ENCODE results near the gene LYRM2.
"Not testable (repeated sequence)": the region's sequence is repeated elsewhere in the genome, so short reads cannot be mapped to it uniquely, and the experiment has no call there.

LYRM2 gene

DNA sequence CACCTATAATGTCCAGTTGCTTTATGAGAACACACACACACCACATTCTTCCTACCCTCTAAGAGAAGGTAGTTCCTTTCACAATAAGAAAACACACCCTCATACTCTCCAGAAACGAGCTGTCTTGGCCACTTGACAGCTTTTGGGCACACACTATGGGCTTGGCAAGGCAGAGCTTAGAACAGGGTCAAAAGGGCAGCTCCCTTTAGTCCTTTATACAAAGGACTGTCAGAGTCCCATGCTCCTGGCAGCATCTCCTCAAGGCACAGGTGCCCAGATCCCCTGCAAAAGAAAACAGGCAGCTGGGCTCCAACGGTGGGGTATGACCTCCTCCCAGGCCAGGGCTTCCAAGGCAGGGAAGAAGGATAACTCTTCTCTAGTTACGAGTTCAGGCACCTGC lies 4.9 kb upstream of the LYRM2 start:
- DNase-seq, result no peak

- DNase-seq, result no peak
Observed at GRCh38 chr6:89642956-89643355, 4.4 kb upstream of the LYRM2 start.

GRCh38 chr6:89641581-89641980 lies 3.0 kb upstream of the LYRM2 start:
- DNase-seq, result not testable (repeated sequence)

DNA sequence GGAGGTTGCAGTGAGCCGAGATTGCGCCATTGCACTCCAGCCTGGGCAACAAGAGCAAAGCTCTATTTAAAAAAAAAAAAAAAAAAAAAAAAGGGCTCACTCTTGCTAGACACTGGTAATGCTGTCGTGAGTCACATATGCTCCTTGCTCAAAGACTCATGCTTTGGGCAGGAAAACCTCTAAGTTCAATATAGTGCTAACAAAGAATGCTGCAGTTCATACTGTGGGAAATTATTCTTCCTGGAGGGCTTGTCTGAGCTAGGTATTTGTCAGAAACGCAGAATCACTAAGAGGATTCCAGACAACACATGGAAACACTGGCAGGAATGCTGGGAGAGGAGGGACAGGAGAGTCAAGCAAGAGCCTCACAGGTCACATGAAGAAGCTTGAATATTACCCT lies 2.3 kb upstream of the LYRM2 start:
- DNase-seq, result no peak

DNA sequence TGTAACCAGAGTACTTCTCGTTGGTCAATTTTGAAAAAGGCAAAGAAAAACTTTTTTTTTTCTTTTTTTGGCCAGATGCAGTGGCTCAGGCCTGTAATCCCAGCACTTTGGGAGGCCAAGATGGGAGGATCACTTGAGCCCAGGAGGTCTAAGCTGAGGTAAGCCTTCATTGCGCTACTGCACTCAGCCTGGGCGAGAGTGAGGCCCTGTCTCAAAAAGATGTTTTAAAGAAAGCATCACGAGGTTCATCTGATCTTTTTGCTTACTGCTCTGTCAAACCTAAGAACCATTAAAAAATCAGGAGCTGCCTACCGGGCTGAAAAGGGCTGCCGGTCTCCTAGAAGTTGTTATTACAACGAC lies 607 bp downstream of the LYRM2 start:
- no peak for DNase-seq

GRCh38 chr6:89636412-89636811 lies 2.1 kb downstream of the LYRM2 start:
- not testable (repeated sequence) for DNase-seq

- no peak for DNase-seq
Observed at GRCh38 chr6:89630488-89630887, 8.1 kb downstream of the LYRM2 start.

- no peak for DNase-seq
Observed at GRCh38 chr6:89623749-89624148, 14.8 kb downstream of the LYRM2 start.

GRCh38 chr6:89619567-89619966 lies 19.0 kb downstream of the LYRM2 start:
- no peak for DNase-seq

GRCh38 chr6:89618026-89618425 lies 20.5 kb downstream of the LYRM2 start:
- no peak for DNase-seq

GRCh38 chr6:89616531-89616930 lies 22.0 kb downstream of the LYRM2 start:
- no peak for DNase-seq

GRCh38 chr6:89615882-89616281 lies 22.7 kb downstream of the LYRM2 start:
- no peak for DNase-seq

- no peak for DNase-seq
Observed at GRCh38 chr6:89613790-89614189, 24.8 kb downstream of the LYRM2 start.

GRCh38 chr6:89612121-89612520 lies 26.4 kb downstream of the LYRM2 start:
- DNase-seq, result no peak

GRCh38 chr6:89611666-89612065 lies 26.9 kb downstream of the LYRM2 start:
- no peak for DNase-seq

DNA sequence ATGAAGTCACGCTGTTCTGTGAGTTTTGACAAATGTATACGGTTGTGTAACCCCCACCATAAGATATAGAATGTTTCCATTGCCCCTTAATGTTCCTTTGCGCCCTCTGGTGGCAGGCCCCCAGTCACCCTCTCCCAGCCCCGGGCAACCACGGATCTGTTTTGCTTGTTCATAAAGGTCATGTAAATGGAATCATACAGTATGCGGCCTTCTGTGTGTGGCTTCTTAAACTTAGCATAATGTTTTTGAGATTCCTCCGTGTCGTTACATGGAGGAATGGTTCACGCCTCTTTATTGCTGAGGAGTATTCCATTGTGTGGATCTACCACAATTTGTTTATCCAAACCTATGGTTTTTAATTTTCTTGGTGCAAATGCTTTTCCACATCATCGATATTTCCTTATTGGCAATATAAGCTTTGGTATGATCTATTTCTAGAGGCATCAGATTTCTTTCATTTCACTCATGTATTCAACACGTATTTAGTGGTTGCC lies 28.4 kb downstream of the LYRM2 start:
- peak; percentile 77 for DNase-seq

GRCh38 chr6:89605861-89606260 lies 32.7 kb downstream of the LYRM2 start:
- DNase-seq, result no peak

DNA sequence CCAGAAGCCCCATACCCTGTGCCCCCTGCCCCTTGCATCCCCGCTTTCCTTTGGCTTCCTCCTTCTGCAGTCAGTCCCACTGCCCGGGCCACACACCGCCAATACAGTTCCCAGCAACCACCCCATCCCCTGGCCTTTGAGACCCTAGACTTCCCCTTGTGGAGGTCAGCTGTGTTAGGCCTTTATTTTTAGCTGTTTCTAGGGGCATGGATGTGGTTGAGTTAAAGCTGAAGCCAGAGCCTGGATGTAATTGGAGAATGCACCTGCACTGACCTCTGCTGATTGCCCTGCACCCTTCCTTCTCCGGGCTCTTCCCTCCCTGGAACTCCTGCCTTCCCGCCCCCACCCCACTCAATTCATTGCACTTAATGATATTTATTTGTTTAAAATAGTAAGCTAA lies 33.9 kb downstream of the LYRM2 start:
- DNase-seq, result no peak

GRCh38 chr6:89602166-89602565 lies 36.4 kb downstream of the LYRM2 start:
- no peak for DNase-seq

GRCh38 chr6:89599727-89600126 lies 38.8 kb downstream of the LYRM2 start:
- DNase-seq, result no peak

DNA sequence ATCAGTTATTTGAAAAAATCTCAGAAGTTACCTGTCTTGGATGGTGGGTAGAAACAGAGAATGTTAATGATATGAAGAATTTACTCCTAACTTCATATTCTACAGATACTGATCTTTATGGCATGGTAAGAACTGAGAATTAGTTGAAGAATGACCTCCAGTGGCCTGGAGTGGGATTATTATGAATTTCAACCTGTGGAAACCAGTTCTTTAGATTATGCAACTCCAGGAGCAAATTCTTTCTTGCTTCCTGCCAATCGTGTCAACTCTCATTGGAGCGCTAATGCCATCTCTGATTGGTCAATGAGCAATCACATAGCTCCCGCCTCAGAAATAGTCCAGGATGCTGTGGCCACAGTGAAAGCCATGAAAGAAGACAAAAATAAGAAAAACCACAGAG lies 40.6 kb downstream of the LYRM2 start:
- DNase-seq, result no peak

- no peak for DNase-seq
Observed at GRCh38 chr6:89597372-89597771, 41.2 kb downstream of the LYRM2 start.

- DNase-seq, result no peak
Observed at GRCh38 chr6:89596484-89596883, 42.1 kb downstream of the LYRM2 start.

DNA sequence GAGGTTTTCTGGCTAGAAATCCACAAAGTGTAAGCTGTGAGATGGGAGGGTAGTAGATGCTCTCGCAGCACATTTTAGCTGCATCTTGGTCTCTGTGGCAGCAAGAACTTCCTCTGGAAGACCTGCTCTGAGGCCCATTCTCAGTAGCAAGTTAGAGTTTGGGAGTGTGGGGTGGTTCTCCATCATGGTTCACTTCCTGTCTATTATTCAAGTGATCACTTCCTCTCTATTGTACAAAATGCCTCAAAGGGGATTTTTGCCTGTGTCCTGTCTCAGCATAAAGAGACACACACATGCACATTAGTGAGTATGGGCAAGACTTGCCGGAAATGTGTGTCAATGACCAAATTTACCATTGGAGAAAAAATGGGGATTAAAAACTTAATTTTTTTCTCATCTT lies 42.5 kb downstream of the LYRM2 start:
- peak; percentile 26 for DNase-seq

DNA sequence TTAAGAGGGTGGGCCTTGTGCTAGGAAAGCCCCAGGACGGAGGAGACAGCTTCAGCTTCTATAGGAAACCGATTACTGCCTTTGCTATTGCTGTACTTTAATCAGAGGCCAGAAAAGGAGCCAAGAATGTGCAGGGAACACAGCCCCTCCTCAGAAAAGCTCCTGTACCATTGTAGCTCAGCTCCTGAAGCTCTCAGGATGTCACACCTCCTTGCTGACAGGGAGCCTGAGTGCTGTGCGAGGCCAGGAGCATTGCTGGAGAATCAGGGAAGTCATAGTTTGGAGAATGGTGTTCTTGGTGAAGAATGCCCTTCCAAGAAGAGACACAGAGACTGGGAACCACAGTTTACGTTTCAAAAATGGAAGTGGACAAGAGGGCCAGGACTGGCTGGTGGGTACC lies 46.8 kb downstream of the LYRM2 start:
- DNase-seq, result no peak

GRCh38 chr6:89590133-89590532 lies 48.4 kb downstream of the LYRM2 start:
- DNase-seq, result no peak
